Natural killer cell (primary cell): ENCODE measurements around the gene PODXL. TPM values are rescaled to one million over a fixed set of nuclear protein-coding genes. Genes with fewer than 3 reads are reported as not detected.
A peak's percentile ranks its signal among the peaks of the same experiment; 100 is the strongest.

Experiments
- ATAC-seq, 3 donors: fragments of 150-1000 bp in 2 of 3; fragments of 200-7000 bp in 1 of 3; cut with Tn5 transposase; 1 replicate in 1 of 3; 2 replicates in 2 of 3; pipeline ENCODE4 v1.10.0; 2021; ENCODE audit warnings: mild to moderate bottlenecking in 2 of 3, moderate library complexity in 2 of 3
- DNase-seq, 2 donors: peaks; one replicate each; pipeline versions ENCODE4 v3.0.0 to v3.0.0-alpha.2; 2013 to 2021; ENCODE audit warnings: mixed read lengths in 1 of 2
- H3K27ac ChIP-seq: one replicate; pipeline ENCODE4 v1.5.1; 2013; ENCODE audit warnings: mild to moderate bottlenecking, low read length
- H3K27me3 ChIP-seq: one replicate; pipeline ENCODE4 v1.6.1; 2013; ENCODE audit warnings: low read length; ENCODE audit not compliant: control insufficient read depth, insufficient read depth
- H3K36me3 ChIP-seq: one replicate; pipeline ENCODE4 v1.6.1; 2013; ENCODE audit warnings: low read length; ENCODE audit not compliant: control insufficient read depth, insufficient read depth
- H3K4me1 ChIP-seq: one replicate; pipeline ENCODE4 v1.6.1; 2013; ENCODE audit warnings: low read length; ENCODE audit not compliant: control insufficient read depth, insufficient read depth
- H3K4me3 ChIP-seq: one replicate; pipeline ENCODE4 v1.5.1; 2013; ENCODE audit warnings: low read length
- H3K9me3 ChIP-seq: one replicate; pipeline ENCODE4 v1.6.1; 2013; ENCODE audit warnings: low read length; ENCODE audit not compliant: control insufficient read depth, insufficient read depth
- H3K27ac Mint-ChIP-seq, 2 donors: one replicate each; pipeline ENCODE4 v1.8.0; 2022; ENCODE audit warnings: mild to moderate bottlenecking in 2 of 2, mixed read lengths in 2 of 2, moderate library complexity in 1 of 2
- H3K27me3 Mint-ChIP-seq, 2 donors: one replicate each; pipeline ENCODE4 v1.8.0; 2022; ENCODE audit warnings: low read depth in 2 of 2, mixed read lengths in 2 of 2
- H3K36me3 Mint-ChIP-seq: one replicate; pipeline ENCODE4 v1.8.0; 2022; ENCODE audit warnings: mixed read lengths
- H3K4me1 Mint-ChIP-seq, 2 donors: one replicate each; pipeline ENCODE4 v1.8.0; 2022; ENCODE audit warnings: mixed read lengths in 2 of 2
- H3K4me3 Mint-ChIP-seq: one replicate; pipeline ENCODE4 v1.8.0; 2022; ENCODE audit warnings: mild to moderate bottlenecking, moderate library complexity, mixed read lengths
- H3K9me3 Mint-ChIP-seq, 2 donors: one replicate each; pipeline ENCODE4 v1.8.0; 2022; ENCODE audit warnings: mixed read lengths in 2 of 2
- CTCF ChIP-seq: fragments of 200-600 bp; IDR thresholded peaks from one replicate; pipeline ENCODE4 v1.8.0; 2022; ENCODE audit warnings: antibody characterized with exemption
- WGBS: methylation state at CpG from one replicate; pipeline ENCODE4 v1.1.7; 2013; ENCODE audit warnings: missing lambda C conversion rate; ENCODE audit not compliant: insufficient coverage; 5-methylcytosine and 5-hydroxymethylcytosine counted together
- intact Hi-C: fragments of 100-400 bp; cut with micrococcal nuclease; formaldehyde crosslinking; loops from one replicate; pipeline ENCODE4 v1.14.2; 2022
- total RNA-seq, 4 donors: library from RNA; stranded (reverse); fragments of 120-200 nt in 1 of 4; gene quantifications; one replicate each; pipeline versions ENCODE4 v1.2.3 to v1.2.4, GENCODE V29; 2013 to 2022

PODXL gene
- total RNA-seq, 3 donors from 2014 or later (not counting 1 experiment from before 2014, with no cell fraction given) = 0.35 to 1.4 (median 0.88) TPM

- Mint-ChIP-seq H3K27ac (peak overlapping the region in 1 of 2 donors; percentile 58), H3K4me1 (peaks cover 21 to 26% of the 10 kb centered on the region in 2 donors), H3K4me3 (no peak overlapping the region), H3K27me3 (peaks cover 0 to 3% of the 10 kb centered on the region in 2 donors), H3K9me3 (no peaks in the 10 kb centered on the region), H3K36me3 (no peaks in the 10 kb centered on the region)
- Histone ChIP-seq H3K9me3 (no peaks in the 10 kb centered on the region), H3K4me3 (no peak overlapping the region), H3K27ac (no peak overlapping the region), H3K27me3 (no peaks in the 10 kb centered on the region), H3K36me3 (no peaks in the 10 kb centered on the region), H3K4me1 (peaks cover 11% of the 10 kb centered on the region)
- no peak for ATAC-seq
- no peak for TF ChIP-seq CTCF
- intact Hi-C loops = no loop called here
- WGBS = 90% methylated on average over 9 of the region's 9 CpGs
- DNase-seq = no peak
These were observed 53.5 kb downstream of the PODXL start for GRCh38 chr7:131502810-131503508.

- H3K36me3 ChIP-seq = peaks cover 5% of the 10 kb centered on the region
- ATAC-seq = peak in 1 of 3 donors; percentile 11
- TF ChIP-seq CTCF = no peak
- no peak for DNase-seq
- H3K27me3 ChIP-seq = no peaks in the 10 kb centered on the region
- H3K9me3 ChIP-seq = no peaks in the 10 kb centered on the region
- no peaks in the 10 kb centered on the region for H3K9me3 Mint-ChIP-seq
- no peak overlapping the region for H3K4me3 ChIP-seq
- peaks cover 18 to 23% of the 10 kb centered on the region in 2 donors for H3K4me1 Mint-ChIP-seq
- H3K36me3 Mint-ChIP-seq = no peaks in the 10 kb centered on the region
- peak overlapping the region; percentile 59 to 62 for H3K27ac Mint-ChIP-seq
- peaks cover 8% of the 10 kb centered on the region for H3K4me1 ChIP-seq
- no peak overlapping the region for H3K27ac ChIP-seq
- 76% methylated on average over 14 of the region's 14 CpGs for WGBS
- H3K4me3 Mint-ChIP-seq = no peak overlapping the region
- intact Hi-C loops = no loop called here
- H3K27me3 Mint-ChIP-seq = no peaks in the 10 kb centered on the region
These were observed 54.3 kb downstream of the PODXL start for GRCh38 chr7:131501930-131502685.

GRCh38 chr7:131501422-131501821 is 55.0 kb downstream of the PODXL start:
- H3K27me3 ChIP-seq = no peaks in the 10 kb centered on the region
- H3K4me3 ChIP-seq = no peak overlapping the region
- TF ChIP-seq CTCF = no peak
- 24% methylated on average over 3 of the region's 3 CpGs for WGBS
- DNase-seq (peak in 1 of 2 donors; percentile 73), ATAC-seq (peak; percentile 75 to 91 (median 90))
- peaks cover 10% of the 10 kb centered on the region for H3K36me3 ChIP-seq
- intact Hi-C loops = no loop called here
- H3K27ac ChIP-seq = no peak overlapping the region
- peaks cover 8% of the 10 kb centered on the region for H3K4me1 ChIP-seq
- Mint-ChIP-seq H3K9me3 (no peaks in the 10 kb centered on the region), H3K27ac (peak overlapping the region; percentile 59 to 62), H3K4me1 (peaks cover 18 to 23% of the 10 kb centered on the region in 2 donors), H3K4me3 (no peak overlapping the region), H3K36me3 (no peaks in the 10 kb centered on the region), H3K27me3 (no peaks in the 10 kb centered on the region)
- H3K9me3 ChIP-seq = no peaks in the 10 kb centered on the region
